GM21390 (cell line): ENCODE data around the gene FDXR.

Experiments
- ATAC-seq: cut with Tn5 transposase; IDR thresholded peaks from one replicate; pipeline ENCODE4 v1.9.1; 2021; ENCODE audit not compliant: unreplicated experiment

Gene FDXR

DNA sequence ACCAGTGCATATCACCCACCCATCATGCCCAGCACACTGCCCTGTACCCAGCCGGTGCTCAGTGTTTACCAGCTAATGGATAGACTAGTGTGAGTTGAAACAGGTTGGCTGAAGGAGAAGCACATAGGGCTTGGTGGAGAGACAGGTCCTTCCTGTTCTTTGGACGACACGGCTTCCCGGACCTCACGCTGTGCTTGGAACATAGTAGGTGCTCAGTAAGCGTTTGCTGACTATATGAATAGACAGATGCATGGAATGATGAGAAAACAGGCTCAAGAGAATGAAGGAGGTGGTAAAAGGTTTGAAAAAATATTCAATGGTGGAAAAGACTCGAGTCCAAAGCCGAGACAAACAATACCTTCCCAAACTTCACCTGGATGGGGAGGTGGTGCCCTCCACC lies 27.4 kb upstream of the FDXR start:
- ATAC-seq, result no peak

DNA sequence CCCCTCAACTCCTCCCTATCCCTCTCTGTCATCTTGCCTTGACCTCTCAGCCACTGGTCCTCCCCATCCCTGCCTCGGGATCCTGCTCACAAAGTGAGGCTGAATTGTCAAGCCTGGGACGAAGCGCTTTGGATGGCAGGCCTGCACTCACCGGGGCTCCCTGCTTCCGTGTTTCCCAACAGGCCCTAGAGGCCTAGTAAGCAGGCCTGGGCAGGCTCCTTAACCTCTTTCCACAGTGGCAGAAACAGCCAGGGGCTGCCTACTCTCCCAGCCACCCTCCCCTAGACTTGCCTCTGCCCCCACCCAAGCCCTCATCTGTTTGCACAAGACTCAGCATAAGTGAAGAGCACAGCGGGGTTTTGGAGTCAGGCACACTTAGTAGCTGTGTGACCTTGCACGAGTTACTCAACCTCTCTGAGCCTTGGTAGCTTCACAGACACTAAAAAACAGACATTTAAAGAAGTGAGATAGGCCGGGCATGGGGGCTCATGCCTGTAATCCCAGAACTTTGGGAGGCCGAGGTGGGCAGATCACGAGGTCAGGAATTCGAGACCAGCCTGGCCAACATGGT lies 25.7 kb upstream of the FDXR start:
- ATAC-seq, result no peak

DNA sequence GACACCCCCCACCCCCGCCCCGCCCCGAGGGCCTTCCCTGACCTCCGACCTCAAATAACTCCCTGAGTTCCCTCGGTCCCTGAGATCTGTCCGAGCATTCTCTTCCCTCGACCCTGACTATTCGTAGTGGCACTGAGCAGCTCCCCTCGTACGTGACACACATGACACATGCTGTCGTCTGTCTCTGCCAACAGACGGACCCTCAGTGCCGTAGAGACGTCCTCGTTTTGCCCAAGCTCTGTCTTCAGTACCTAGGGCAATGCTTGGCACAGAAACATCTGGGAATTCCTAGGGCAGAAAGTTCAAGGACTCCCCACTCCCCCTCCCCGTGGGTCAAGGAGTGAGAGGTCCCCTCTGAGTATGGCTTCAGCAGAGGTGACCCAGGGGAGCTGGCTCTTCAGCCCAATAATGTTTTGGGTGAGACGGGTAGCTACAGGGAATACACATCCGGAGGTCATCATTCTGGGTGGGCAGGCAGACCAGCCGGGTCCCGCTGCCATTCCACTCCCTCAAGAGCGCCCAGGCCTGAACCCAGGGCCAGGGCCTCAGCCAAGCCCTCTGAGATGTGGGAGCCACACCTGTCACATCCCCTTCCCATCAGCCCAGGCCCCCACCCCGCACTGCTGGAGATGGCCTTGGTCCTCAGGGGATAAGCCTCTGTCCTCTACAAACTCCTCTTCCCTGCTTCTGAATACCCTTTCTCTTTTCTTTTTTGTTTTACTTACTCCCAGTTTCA lies 21.3 kb upstream of the FDXR start:
- no peak for ATAC-seq

DNA sequence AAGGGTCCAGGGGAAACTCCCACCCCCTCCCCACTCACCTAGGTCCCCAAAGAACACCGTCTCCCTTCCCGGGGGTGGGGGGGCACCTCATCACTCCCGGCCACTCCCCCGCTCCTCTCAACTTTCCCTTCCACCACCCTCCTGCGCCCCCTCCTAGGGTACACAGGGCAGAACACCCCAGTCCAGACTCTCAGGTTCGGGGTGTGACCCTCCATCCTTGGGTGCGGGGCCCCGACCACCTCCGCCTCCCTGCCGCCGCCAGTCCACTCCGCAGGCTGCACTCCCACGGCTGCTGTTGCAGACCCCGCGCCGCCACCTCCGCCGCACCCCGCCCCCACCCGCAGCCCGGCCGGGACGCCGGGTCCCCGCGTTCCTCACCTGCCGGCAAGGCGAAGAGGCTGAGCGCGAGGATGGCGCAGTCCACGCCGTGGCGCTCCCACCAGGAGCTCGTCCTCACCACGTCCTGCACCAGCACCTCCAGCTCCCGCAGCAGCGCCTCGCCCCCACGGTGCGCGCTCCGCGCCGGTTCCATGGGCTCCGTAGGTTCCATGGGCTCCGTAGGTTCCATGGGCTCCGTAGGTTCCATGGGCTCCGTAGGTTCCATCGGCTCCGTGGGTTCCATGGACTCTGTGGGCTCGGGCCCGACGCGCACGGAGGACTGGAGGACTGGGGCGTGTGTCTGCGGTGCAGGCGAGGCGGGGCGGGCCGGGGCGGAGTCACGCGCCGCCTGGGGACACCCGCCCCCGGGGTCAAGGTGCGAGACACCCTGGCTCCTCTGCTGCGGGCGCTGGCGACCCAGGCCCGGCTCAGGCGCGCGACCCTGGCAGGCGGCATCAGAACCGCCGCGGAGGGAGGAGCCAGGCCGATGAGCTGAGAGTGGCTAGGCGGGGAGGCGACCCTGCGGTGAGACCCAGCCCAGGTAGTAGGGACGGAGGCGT lies 20.4 kb upstream of the FDXR start, which contains the start of gene FADS6:
Gene FADS6 (minus strand): TSS at position 660 of the 938 bp plus-strand sequence. CDS start 38 bp downstream, at position 622.
- ATAC-seq, result no peak

DNA sequence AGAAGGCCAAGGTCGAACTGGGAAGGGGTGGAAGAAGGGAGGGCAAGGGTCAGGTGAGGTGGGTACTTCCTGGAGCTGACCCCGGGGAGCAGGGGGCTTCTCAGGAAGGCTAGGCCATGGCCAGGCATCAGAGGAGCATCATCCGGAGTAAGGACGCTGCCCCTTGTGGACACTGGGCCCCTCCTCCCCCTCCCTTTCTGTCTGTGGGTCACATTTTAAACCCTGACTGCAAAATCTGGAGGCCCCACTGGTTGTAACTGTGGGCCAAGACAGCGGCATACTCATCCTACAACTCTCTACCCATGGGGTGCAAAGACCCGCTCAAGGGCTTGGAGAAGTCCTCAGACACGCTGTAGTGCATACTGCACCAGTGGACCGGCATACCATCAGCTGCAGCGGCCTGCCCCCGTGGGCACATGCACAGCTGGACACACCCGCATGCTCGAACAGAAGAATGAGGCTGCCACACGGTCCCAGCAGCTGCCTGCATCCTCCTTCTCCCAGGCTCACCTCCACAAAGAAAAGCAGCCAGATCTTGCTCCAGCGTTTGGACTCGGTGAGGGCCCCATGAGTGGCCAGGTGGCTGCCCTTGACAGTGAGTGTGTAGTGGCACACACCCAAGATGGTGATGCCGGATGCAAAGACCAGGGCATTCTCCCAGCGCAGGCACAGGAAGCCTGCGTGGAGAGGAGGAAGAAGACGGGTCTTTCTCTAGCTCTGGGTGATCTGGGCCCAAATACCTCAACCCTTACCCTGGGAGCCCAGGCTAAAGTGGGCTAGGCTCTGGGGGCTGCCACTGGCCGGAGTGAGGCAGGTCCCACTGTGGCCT lies 19.4 kb upstream of the FDXR start:
- ATAC-seq, result no peak

DNA sequence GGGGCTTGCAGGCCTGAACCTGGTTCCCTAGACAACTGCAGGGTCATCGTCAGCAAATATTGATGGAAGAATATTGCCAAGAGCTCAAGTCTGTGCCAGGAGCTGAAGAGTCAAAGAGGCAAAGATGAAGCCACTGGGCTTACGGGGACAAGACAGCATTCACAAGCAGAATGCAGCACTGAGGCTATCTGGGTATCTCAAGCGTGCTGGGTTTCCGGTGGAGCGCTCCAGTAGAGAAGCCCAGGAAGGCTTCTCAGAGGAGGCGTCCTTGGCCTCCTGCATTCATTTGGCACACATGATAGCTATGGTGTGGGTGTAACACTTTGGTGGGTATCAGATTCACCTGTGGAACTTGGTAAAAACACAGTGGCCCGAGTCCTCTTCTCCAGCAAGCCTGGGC lies 17.8 kb upstream of the FDXR start:
- no peak for ATAC-seq

DNA sequence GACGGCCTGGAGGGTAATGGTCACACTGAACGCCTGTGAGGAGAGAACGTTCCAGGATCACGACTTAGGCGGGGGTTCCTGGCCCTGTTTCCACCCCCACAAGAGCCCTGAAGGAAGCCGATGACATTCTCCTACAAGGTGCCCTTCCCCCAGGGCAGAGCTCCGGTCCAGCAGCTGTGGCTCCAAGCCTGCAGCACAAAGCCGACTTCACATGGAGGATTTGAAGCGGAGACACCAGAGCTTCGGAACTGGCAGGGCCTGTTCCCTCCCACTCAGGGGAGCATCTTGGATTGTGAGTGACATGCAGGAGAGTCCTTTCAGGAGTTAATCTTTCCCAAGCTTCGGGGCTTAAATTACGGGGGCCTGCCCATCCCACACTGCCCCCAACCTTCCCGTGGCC lies 15.7 kb upstream of the FDXR start:
- ATAC-seq, result no peak

DNA sequence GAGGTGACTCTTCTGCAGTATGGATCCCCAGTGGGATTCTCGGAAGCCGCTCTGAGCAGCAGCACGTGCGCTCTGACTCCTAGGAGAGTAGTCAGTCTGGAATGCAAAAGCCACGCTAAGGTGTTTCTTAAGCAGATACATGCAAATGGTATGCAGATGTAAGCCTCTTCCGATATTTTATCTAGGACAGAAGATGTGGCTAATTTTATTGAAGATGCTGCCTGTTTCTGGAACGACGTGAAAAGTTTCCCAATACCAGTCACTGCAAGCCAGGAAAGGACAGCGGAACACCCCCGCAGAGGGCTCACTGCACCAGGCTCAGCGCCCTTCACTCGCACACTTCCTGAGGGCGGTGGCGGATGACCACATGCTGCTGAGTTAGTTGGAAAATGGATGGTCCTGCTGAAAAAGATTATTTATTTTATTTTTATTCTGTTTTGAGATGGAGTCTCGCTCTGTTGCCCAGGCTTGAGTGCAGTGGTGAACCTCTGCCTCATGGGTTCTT lies 10.5 kb upstream of the FDXR start:
- ATAC-seq, result no peak

DNA sequence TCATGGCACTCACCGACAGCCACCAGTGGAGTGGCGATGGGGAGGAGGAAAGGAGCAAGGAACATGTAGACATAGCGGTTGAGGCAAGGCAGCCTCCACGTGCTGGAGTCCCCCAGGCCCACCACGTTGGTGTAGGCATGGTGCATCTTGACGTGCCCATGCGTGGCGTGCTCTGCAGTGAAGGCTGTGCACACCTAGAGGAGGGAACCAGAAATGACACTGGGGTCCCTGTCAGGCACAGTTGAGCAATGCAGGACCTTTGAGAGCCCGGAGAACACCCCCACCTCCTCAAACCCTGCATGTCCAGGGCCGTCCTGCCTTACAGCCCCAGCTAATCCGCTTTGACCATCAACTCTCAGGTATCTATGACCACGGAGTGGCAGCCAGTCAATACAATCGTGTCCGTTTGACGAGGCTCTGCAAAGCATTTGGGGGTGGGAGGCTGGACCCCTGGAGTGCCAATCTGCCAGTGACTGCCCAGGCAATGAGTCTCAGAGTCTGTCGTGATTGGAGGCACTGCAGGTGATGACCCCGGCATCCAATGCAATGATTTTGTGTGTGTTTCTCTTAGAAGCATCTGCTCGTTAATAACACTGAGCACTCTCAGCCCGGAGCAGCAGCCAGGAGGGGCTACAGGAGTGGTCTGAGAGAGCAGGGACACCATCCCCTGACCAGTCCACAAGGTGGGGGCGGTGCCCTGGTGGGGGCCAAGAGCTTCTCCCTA lies 9.9 kb upstream of the FDXR start:
- ATAC-seq, result no peak

DNA sequence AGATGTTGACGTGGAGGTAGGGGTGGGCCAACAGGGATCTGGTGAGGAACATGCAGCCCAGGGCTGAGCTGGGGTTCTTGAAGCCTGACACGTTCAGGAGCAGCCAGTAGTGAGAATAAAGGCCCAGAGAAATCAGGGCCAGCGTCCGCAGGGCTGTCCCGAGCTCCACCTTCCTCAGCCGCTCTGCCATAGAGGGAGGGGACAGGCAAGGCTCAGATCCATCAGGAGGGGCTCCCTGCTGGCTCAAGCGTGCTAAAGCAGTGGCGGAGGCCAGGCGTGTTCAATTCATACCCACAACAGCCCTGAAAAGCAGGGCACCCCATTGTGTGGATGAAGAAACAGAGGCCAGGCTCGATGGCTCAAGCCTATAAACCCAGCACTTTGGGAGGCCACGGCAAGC lies 8.3 kb upstream of the FDXR start:
- ATAC-seq, result no peak

DNA sequence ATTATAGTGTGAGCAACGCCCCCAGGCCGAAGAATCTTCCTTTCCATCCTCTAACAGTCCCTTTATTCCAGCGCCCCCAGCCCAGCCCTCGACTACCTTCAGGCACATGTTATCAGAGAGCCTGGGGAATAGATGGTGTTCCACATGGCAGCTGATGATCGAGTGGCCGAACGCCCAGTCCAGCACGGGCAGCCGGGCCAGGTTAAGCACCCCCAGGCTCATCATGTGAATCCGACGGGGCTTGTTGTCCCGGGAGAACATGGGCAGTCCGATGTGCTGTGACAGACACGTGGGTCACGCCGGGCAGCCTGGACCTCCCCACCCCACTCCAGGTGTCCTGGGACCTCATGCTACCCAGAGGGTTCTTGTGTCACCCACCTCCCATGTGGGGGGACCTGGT lies 6.5 kb upstream of the FDXR start:
- ATAC-seq, result no peak

DNA sequence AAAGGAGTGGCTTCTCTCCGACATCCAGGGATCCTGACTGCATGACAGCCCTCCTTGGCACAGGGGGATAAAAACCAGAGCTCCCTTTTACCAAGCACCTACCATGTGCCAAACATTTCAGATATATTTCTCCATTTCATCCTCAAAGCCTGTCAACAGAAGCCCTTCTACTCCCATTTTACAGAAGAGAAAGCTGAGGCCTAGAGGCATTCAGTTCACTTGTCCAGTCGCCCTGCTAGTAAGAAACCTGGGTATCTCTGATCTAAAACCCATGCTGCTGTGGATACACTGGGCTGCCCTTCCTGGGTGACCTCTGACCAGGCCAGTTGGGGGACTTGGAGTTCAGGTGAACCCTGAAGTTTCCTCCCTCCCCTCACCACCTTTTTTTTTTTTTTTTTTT lies 5.9 kb upstream of the FDXR start:
- ATAC-seq, result no peak

DNA sequence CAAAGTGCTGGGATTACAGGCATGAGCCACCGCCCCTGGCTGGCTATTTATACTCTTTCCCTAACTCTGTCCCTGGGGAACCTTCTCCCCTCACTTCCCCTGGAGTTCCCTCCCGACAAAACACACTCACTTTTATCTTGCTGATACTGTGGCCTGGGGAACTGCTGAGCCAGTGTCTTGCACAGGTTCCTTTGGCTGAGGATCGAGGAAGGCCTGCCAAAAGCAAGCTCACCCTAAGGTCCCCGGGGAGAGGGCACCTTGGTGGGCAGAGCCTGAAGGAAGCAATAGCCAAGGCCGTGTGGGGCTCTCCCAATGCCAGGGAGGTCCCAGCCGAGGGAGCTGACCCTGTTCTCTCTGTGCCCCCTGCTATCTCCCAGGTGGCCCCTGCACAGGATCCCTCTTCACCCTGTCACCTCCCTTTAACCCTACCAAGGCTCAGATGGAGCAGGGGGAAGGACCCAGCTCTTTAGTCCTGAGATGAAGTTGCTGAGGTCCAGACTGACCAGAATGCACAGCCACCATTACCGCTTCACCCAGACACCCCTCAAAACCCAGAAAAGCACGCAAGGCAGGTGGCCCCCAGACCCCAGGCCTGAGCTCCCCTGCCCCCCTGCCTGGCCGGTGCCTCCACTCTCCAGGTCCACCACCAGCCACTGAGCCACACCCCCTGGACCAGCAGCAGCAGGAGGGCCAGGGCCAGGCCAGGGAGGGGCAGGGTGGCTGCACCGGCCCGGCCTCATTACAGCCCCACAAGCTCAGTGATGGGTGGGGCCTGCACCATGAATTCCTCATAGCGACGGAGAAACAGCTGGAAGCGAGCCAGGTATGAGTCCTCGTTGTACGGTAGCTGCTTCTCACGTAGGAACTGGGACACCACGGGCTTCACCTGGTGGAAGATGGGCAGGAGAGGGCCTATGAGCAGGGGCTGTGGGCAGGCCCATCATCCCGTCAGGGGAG lies 5.1 kb upstream of the FDXR start:
- no peak for ATAC-seq

DNA sequence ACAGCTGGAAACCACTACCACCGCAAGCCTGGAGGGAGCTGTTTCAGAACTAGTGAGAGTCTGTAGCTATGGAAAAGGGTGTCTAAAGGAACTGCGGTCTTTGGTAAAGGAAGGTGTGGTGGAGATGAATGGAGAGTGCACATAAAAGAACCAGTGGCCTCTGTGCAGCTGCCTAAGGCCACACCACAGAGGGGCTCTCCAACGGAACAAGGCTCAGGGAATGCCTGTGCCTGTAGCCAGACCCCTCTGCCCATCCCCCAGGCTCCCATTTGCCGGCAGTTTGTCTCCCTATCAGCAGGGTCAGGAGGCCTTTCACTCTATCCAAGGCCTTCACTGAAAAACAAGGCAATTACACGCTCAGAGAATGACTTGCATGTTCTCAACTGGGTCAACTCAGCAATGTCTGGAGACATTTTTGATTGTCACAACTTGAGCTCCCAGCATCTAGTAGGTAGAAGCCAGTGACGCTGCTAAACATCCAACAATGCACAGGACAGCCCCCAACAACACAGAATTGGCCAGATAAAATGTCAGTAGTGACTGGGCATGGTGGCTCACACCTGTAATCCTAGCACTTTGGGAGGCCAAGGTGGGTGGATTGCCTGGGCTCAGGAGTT lies 3.3 kb upstream of the FDXR start:
- ATAC-seq, result no peak

DNA sequence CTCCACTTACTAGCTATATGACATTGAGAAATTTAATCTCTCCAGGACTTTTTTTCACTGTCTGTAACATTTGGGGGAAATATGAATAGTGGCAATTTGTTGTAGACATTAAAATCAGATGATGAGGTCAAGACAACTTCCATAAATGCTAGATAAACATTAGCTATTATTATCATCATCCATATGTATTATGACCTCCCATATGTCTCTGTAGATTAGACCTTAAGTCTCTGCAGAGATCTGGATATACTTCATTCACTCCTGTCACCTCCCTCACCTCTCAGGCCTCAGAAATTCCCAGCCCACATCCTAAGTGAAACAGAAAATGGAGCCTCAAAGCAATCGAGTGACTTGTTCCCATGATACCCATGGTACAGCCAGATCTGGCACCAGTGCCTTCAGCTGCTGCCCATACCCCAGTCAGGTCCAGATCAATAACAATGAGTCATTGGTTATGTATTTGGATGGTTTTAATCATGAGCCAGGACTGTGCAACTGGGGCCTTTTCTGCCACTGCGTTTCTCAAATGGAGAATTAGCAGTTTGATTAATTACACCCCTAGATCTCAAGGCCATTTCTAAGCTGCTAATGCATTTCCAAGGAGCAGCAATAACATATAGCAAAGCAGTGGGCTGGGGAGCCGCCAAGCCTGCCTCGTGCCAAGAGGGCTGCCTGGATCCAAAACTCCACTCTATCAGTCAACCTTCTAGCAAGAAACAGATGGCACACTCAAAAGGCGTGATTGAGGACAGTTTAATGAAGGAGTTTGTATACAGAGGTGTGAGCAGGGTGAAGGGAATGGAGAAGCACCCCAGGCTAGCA lies 2.6 kb upstream of the FDXR start:
- no peak for ATAC-seq

DNA sequence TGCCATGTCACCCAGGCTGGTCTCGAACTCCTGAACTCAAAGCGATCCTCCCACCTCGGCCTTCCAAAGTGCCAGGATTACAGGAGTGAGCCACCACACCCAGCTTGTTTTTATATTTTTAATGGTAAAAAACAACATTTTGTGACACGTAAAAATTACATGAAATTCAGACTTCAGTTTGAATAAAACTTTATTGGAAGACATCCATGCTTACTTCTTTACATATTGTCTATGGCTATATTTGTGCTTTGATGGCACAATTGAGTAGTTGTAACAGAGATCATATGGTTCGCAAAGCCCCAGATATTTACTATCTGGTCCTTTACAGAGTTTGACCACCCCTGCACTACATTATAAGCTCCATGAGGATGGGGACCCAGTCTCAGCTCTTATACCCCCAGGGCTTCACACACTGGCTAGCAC lies 1.8 kb upstream of the FDXR start:
- no peak for ATAC-seq

DNA sequence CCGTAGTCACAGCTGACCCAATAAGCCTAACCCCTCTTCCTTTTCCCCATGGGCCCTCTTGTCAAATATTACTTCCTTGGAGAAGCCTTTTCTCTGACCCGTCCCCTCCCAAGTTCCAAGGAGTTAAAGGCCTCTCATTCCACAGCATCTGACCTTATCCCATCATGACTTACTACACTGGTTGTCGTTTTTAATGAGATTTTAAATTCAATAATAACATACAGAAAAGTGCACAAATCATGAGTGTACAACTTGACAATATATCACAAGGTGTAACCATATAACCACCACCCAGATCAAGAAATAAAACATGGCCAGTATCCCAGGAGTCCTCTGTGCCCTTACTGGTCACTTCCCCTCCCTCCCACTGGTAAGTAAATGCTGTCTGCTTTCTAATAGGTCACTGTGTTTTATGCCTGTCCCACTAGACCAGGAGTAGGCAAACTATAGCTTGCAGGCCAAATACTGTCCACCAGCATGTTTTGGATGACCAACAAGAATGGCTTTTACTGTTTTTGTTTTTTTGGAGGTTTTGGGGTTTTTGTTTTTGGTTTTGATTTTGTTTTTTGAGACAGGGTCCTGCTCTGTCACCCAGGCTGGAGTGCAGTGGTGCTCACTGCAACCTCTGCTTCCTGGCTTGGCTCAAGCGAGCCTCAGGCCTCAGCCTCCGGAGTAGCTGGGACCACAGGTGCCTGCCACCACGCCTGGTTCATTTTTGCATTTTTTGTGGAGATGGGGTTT lies 1.2 kb upstream of the FDXR start:
- no peak for ATAC-seq
